GM23338 (cell line): ENCODE measurements around the gene POLR3K. TPM values are rescaled to one million over a fixed set of nuclear protein-coding genes. Genes with fewer than 3 reads are reported as not detected.

Experiments
- microRNA-seq: library from miRNA; unstranded; fragments of <30 nt; microRNA quantifications from one replicate; pipeline ENCODE4, GENCODE V29; 2017
- polyA plus RNA-seq: library from polyadenylated mRNA; unstranded; fragments of >200 nt; fragmentation: Nextera tagmentation; extraction: Ambion mirVana; gene quantifications from 2 replicates; pipeline ENCODE4 v1.2.1, GENCODE V29; 2016
- small RNA-seq: library from RNA; depleted of rRNA; stranded (forward); fragments of <200 nt; gene quantifications from one replicate; pipeline ENCODE3, GENCODE V24; 2014; ENCODE audit warnings: low replicate concordance
- total RNA-seq: library from RNA; depleted of rRNA; stranded (reverse); fragments of >200 nt; shearing (Covaris generic); gene quantifications from 2 replicates; pipeline ENCODE4 v1.2.3, GENCODE V29; 2014; rRNA removed

The POLR3K gene
- total and polyA plus RNA-seq, 2 experiments from 2014 or later: 17.8 to 58.5 TPM

Small RNA genes lying within 50 kb of the gene (microRNA-seq; reads per million reads assigned to microRNA genes)
- gene MIR6859-4: not detected

Small RNA genes lying within 50 kb of the gene (small RNA-seq; reads per million reads assigned to genes)
- gene MIR6859-4: not detected
- not detected for gene Z69720.2

Other genes starting within 250 kb of the POLR3K start
- 31.2 and 34.4 TPM in 2 replicates for gene SNRNP25, start 220 bp upstream of the POLR3K start, total RNA-seq
- gene SNRNP25, start 220 bp upstream of the POLR3K start, polyA plus RNA-seq: 79.5 and 81.6 TPM in 2 replicates
- gene RHBDF1, start 19.0 kb upstream of the POLR3K start, total RNA-seq: 15.3 and 24.5 TPM in 2 replicates
- 22.1 and 22.6 TPM in 2 replicates for gene RHBDF1, start 19.0 kb upstream of the POLR3K start, polyA plus RNA-seq
- gene MPG, start 24.6 kb upstream of the POLR3K start, total RNA-seq: 57.8 and 91.1 TPM in 2 replicates
- gene MPG, start 24.6 kb upstream of the POLR3K start, polyA plus RNA-seq: 38.0 and 39.2 TPM in 2 replicates
- gene NPRL3, start 85.1 kb upstream of the POLR3K start, total RNA-seq: 45.7 and 45.9 TPM in 2 replicates
- 14.5 and 15.4 TPM in 2 replicates for gene NPRL3, start 85.1 kb upstream of the POLR3K start, polyA plus RNA-seq
- gene HBZ, start 99.0 kb upstream of the POLR3K start, total RNA-seq: not detected in 2 replicates
- gene HBZ, start 99.0 kb upstream of the POLR3K start, polyA plus RNA-seq: 0.39 TPM in 1 of 2 replicates, not detected in the other
- gene HBM, start 112.4 kb upstream of the POLR3K start, total RNA-seq: not detected in 2 replicates
- gene HBM, start 112.4 kb upstream of the POLR3K start, polyA plus RNA-seq: 0.68 TPM in 1 of 2 replicates, not detected in the other
- 1.9 TPM in 1 of 2 replicates, not detected in the other for gene HBA2, start 119.3 kb upstream of the POLR3K start, total RNA-seq
- 7.8 and 11.7 TPM in 2 replicates for gene HBA2, start 119.3 kb upstream of the POLR3K start, polyA plus RNA-seq
- gene HBA1, start 123.1 kb upstream of the POLR3K start, total RNA-seq: not detected in 2 replicates
- gene HBA1, start 123.1 kb upstream of the POLR3K start, polyA plus RNA-seq: 3.4 and 6.7 TPM in 2 replicates
- 3.1 and 6.6 TPM in 2 replicates for gene HBQ1, start 126.9 kb upstream of the POLR3K start, total RNA-seq
- gene HBQ1, start 126.9 kb upstream of the POLR3K start, polyA plus RNA-seq: 8.3 and 8.5 TPM in 2 replicates
- gene LUC7L, start 175.8 kb upstream of the POLR3K start, total RNA-seq: 114 and 115 TPM in 2 replicates
- gene LUC7L, start 175.8 kb upstream of the POLR3K start, polyA plus RNA-seq: 136 and 151 TPM in 2 replicates
- gene FAM234A, start 181.2 kb upstream of the POLR3K start, total RNA-seq: 57.2 and 128 TPM in 2 replicates
- 37.9 and 41.9 TPM in 2 replicates for gene FAM234A, start 181.2 kb upstream of the POLR3K start, polyA plus RNA-seq
- 0.58 and 1.8 TPM in 2 replicates for gene RGS11, start 222.3 kb upstream of the POLR3K start, total RNA-seq
- 0.38 and 0.74 TPM in 2 replicates for gene RGS11, start 222.3 kb upstream of the POLR3K start, polyA plus RNA-seq
- gene ARHGDIG, start 227.0 kb upstream of the POLR3K start, total RNA-seq: 1.0 and 1.2 TPM in 2 replicates
- gene ARHGDIG, start 227.0 kb upstream of the POLR3K start, polyA plus RNA-seq: 0.24 and 0.78 TPM in 2 replicates
- 0.87 TPM in 1 of 2 replicates, not detected in the other for gene PDIA2, start 229.6 kb upstream of the POLR3K start, total RNA-seq
- 0.39 and 0.52 TPM in 2 replicates for gene PDIA2, start 229.6 kb upstream of the POLR3K start, polyA plus RNA-seq